ENCODE measurements around the gene TMEM63A.
"Not testable (repeated sequence)": the region's sequence is repeated elsewhere in the genome, so short reads cannot be mapped to it uniquely, and the experiment has no call there.

TMEM63A gene

DNA sequence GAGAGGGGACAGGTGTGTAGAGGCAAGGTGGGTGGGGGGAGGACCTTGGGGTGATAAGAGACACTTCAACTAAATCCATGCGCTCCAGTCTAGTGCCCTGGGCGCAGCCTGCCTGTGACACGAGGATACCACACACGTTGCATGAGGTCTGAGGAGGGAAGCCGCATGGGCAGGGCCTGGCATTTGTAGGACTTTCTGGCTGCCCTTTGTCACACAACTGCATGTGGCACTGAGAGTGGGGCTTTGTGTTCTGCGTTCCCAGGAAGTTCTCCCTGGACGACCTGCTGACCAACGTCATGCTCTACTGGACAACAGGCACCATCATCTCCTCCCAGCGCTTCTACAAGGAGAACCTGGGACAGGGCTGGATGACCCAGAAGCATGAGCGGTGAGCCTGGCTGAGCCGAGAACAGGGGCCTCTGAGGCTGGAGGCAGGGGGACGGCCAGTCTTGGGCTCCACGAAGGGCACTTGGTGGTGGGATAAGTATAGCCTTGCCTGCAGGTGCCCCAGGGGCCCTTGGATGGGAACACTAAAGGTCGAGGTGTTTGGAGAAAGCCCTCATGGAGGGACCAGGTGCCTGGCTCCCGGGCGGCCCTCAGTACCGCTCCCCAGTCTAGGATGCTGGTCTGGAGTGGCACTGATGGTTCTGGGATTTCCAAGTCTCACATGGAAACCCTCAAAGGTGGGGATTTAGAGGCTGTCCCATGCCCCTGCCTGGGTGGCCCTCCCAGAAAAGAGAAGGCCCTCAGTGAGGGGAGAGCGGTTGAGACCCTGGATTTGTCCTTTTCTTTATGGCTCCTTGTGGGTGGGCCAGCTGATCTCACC, 37.7 kb downstream of the TMEM63A start:
- Mint-ChIP-seq H3K27ac (no peak overlapping the region), H3K4me3 (no peak overlapping the region), H3K36me3 (peaks cover 7% of the 10 kb centered on the region), H3K4me1 (peaks cover 34% of the 10 kb centered on the region), H3K9me3 (no peaks in the 10 kb centered on the region), H3K27me3 (no peaks in the 10 kb centered on the region)
- DNase-seq (ENCODE audit: low spot score in 2 of 2) (no peak), ATAC-seq (ENCODE audit: low read depth) (no peak)

DNA sequence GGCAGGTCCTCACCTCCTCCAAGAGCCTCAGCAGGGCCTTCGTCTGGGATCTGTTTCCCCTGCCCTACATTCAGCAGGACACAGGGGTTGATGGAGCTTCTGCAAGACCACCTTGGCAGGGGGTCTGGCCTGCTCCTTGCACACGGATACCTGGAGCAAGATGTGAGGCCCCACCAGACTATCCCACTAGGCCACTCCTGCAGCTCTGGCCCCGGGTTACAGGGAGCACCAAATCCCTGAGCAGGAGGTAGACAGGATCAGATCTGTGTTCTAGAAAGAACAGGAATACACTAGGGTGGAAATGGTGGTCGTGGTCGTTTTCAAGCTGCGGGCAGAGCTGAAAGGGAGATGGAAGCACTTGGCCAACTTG, 38.8 kb downstream of the TMEM63A start:
- Mint-ChIP-seq H3K4me3 (no peak overlapping the region), H3K4me1 (peaks cover 26% of the 10 kb centered on the region)

DNA sequence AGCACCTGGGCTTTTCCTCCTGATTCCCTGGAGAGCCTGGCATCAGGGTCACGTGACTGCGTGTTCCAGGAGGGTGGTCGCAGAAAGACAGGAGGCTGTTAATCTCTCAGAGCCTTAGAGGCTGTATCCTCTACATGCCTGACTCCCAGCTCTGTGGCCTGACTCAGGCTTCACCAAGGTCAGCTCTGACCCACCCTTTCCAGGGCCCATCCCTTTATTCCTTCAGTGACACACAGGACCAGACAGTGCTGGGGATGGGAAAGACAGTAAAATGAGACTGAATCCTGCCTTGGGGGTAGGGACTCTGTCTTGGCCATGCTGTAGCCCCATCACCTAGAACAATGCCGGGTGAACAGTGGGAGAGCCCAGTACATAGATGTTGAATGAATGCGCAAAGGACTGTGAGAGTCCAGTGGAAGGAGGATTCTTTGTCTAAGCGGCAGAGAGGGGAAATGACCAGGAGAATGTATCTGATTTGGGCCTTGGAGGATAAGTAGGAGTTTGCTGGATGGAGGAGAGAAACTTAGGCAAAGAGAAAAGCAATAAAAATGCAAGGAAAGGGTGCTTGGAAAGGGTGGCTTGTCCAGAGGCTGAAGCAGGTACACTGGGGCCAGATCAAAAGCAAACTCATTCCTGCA, 39.3 kb downstream of the TMEM63A start:
- Mint-ChIP-seq H3K4me1 (peaks cover 21% of the 10 kb centered on the region), H3K9me3 (no peaks in the 10 kb centered on the region), H3K4me3 (no peak overlapping the region), H3K27ac (peak overlapping the region; percentile 28), H3K36me3 (peaks cover 7% of the 10 kb centered on the region), H3K27me3 (no peaks in the 10 kb centered on the region)
- DNase-seq (ENCODE audit: low spot score in 2 of 2) (no peak), ATAC-seq (ENCODE audit: low read depth) (no peak)

More for the DNA sequence above, 38.8 kb downstream of the TMEM63A start:
- ATAC-seq (ENCODE audit: low read depth) = no peak
- Mint-ChIP-seq H3K27me3 (no peaks in the 10 kb centered on the region), H3K36me3 (peaks cover 7% of the 10 kb centered on the region), H3K9me3 (no peaks in the 10 kb centered on the region), H3K27ac (peak overlapping the region; percentile 28)
- DNase-seq (ENCODE audit: low spot score in 2 of 2) = no peak

DNA sequence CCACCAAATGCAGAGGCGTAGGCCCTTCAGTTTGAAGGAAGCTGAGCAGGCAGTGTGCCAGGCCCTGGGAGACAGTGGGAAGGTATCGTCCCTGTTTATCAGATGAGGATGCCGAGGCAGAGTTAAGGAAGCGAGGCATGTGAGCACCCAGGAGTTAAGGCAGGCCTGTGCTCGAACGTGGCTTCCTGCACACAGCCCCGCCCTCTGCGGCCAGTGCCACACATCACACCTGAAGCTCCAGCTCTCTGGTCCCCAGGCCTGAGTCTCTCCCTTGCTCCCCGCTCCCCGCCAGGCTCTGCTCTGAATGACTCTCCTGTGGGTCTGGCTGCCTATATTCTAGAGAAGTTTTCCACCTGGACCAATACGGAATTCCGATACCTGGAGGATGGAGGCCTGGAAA, 40.1 kb downstream of the TMEM63A start:
- peaks cover 7% of the 10 kb centered on the region for H3K36me3 Mint-ChIP-seq
- no peaks in the 10 kb centered on the region for H3K9me3 Mint-ChIP-seq
- peak overlapping the region; percentile 62 for H3K27ac Mint-ChIP-seq
- H3K4me1 Mint-ChIP-seq = peaks cover 14% of the 10 kb centered on the region
- DNase-seq (ENCODE audit: low spot score in 2 of 2) (no peak), ATAC-seq (ENCODE audit: low read depth) (no peak)
- H3K27me3 Mint-ChIP-seq = no peaks in the 10 kb centered on the region
- no peak overlapping the region for H3K4me3 Mint-ChIP-seq

DNA sequence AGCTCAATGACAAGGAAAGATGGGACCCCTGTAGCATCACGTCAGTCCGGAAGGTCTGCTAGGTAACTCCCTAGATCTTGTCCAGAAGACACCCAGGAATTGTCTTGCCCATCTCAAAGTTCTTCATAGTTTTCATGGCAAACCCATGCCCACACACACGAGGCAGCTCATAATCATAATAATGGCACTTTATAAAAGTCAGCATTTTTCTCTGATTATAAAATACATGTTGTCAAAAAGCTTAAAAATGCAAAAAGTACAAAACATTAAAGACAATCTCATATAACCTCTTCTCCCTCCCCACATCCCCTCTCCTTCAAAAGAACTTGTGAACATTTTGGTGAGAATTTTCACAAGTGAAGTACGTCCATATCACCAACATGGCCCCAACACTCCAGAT, 41.5 kb downstream of the TMEM63A start:
- Mint-ChIP-seq H3K27ac (no peak overlapping the region), H3K9me3 (no peaks in the 10 kb centered on the region), H3K4me3 (no peak overlapping the region), H3K36me3 (no peaks in the 10 kb centered on the region), H3K4me1 (peaks cover 5% of the 10 kb centered on the region), H3K27me3 (no peaks in the 10 kb centered on the region)
- DNase-seq (ENCODE audit: low spot score in 2 of 2) = no peak
- ATAC-seq (ENCODE audit: low read depth) = no peak

DNA sequence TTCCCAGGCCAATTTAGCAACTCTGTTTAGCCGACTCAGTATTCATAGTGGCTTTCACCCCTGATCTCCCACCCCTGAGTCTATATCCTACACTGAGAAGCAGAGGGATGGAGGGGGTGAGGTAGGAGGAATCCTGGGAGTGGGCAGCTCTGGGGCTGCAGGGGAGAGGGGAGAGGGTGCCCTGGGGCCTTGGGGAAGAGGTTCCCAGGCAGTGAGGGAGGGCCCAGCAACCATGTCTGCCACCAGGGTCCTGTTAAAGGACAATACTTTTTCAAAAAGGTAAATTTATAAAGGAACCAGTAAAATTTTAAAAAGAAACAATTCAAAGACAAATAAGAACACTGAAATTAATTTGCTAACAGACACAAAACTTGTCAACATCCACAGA, 42.0 kb downstream of the TMEM63A start:
- Mint-ChIP-seq H3K4me3 (no peak overlapping the region), H3K27ac (no peak overlapping the region), H3K36me3 (no peaks in the 10 kb centered on the region), H3K4me1 (peaks cover 5% of the 10 kb centered on the region), H3K27me3 (no peaks in the 10 kb centered on the region), H3K9me3 (no peaks in the 10 kb centered on the region)
- ATAC-seq (ENCODE audit: low read depth) (no peak), DNase-seq (ENCODE audit: low spot score in 2 of 2) (no peak)

DNA sequence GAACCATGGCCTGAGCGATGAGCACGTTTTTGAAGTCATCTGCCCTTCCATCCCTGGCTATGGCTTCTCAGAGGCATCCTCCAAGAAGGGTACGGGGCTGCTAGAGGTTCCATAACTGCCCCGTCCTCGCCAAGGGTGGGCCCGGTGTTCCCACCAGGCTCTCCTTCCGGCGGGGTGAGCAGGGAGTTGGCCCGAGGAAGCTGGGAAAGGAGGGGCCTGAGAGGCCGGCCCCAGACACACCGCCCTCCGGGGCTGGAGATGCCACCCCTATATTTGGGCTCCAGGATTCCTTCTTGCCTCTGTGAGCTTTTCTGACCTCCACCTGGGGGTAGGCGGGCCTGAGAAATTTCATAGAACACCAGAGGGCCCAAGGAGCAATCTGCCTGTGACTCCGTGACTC, 43.4 kb downstream of the TMEM63A start:
- Mint-ChIP-seq H3K27ac (no peak overlapping the region), H3K36me3 (no peaks in the 10 kb centered on the region), H3K9me3 (no peaks in the 10 kb centered on the region), H3K4me3 (no peak overlapping the region), H3K27me3 (no peaks in the 10 kb centered on the region), H3K4me1 (peaks cover 5% of the 10 kb centered on the region)
- DNase-seq (ENCODE audit: low spot score in 2 of 2) = no peak
- ATAC-seq (ENCODE audit: low read depth) = no peak

DNA sequence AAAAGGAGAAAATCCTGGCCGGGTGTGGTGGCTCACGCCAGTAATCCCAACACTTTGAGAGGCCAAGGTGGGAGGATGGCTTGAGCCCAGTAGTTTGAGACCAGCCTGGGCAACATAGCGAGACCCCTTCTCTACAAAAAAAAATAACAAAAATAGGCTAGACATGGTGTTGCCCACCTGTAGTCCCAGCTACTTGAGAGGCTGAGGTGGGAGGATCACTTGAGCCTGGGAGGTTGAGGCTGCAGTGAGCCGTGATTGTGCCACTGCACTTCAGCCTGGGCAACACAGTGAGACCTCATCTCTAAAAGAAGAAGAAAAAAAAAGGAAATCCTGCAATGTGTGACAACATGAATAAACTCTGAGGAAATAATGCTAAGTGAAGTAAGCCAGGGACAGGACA, 45.9 kb downstream of the TMEM63A start:
- H3K36me3 Mint-ChIP-seq; H3K4me1 Mint-ChIP-seq; H3K4me3 Mint-ChIP-seq; ATAC-seq (ENCODE audit: low read depth); DNase-seq (ENCODE audit: low spot score in 2 of 2); H3K9me3 Mint-ChIP-seq; H3K27me3 Mint-ChIP-seq; H3K27ac Mint-ChIP-seq: not testable (repeated sequence)

DNA sequence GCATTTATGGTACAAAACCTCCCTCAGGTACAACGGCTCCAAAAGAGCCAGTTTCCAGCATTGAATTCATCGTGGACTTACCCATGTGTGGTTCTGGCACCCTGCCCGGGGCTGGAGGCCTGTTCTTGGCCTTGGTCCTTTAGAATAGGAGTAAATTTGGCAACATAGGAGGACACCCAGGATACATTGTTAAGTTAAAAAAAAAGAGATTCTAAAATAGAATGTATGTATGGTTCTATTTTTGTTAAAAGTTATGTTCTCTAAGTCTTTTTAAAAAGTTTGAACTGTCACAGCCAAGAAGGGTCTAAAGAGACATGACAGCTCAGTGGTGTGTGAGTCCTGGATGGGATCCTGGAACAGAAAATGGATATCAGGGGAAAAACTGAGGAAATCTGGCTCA, 46.3 kb downstream of the TMEM63A start:
- no peak overlapping the region for H3K4me3 Mint-ChIP-seq
- H3K27me3 Mint-ChIP-seq = no peaks in the 10 kb centered on the region
- no peaks in the 10 kb centered on the region for H3K9me3 Mint-ChIP-seq
- ATAC-seq (ENCODE audit: low read depth) = no peak
- DNase-seq (ENCODE audit: low spot score in 2 of 2) = no peak
- H3K36me3 Mint-ChIP-seq = no peaks in the 10 kb centered on the region
- peaks cover 2% of the 10 kb centered on the region for H3K4me1 Mint-ChIP-seq
- H3K27ac Mint-ChIP-seq = no peak overlapping the region

DNA sequence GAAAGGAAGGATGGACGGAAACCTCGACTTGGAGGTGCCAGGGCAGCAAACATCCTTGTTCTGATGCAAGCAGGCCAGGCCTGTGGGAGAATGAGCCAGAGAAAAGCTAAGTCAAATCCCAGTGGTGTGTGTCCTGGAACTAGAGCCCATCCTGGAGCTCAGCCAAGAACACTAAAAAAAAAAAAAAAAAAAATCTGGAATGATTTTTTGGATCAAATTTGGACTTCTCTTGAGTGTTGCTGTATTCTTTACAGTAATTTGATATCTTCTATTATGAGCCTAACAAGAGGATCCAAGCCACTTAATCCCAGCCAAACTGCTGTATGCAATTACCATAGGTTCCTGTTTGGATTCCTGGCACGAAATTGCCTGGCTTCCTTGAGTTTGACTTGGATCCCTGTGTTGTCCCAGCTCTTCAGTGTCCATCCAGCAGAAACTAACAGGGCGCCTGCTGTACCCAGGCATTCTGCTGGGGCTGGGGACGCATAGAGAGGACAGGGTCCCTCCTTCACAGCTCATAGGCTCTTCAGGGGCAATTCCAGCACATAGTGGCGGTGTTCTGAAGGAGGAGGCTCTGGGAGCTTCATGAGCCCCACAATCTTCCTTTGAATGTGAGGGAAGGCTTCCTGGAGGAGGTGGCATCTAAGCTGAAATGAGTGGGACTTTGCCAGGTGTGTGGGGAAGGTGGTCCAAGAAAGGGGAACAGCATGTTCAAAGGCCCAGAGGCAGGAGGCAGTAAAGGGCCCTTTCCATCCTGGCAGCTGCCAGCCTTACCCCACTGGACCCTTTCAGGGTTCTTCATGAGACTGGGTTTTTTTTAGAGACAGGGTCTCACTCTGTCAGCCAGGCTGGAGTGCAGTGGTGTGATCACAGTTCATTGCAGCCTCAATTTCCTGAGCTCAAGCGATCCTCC, 47.5 kb downstream of the TMEM63A start:
- Mint-ChIP-seq H3K27me3 (no peaks in the 10 kb centered on the region), H3K4me1 (peaks cover 1% of the 10 kb centered on the region), H3K27ac (no peak overlapping the region), H3K9me3 (no peaks in the 10 kb centered on the region), H3K4me3 (no peak overlapping the region), H3K36me3 (no peaks in the 10 kb centered on the region)
- ATAC-seq (ENCODE audit: low read depth) = no peak
- DNase-seq (ENCODE audit: low spot score in 2 of 2) = no peak

DNA sequence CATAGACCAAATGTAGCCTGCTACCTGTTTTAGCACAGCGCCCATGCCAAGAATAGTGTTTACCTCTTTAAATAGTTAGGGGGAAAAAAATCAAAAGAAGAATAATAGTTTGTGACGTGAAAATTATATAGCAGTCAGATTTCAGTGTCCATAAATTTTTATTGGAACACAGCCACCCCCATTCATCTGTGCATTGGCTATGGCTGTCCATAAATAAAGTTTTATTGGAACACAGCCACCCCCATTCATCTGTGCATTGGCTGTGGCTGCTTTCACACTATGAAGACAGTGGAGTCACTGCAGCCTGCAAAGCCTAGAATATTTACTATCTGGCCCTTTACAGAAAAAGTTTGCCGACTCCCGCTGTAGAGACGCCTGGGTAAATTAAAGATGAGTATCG, 51.3 kb downstream of the TMEM63A start:
- Mint-ChIP-seq H3K4me1 (no peaks in the 10 kb centered on the region), H3K9me3 (no peaks in the 10 kb centered on the region), H3K27me3 (no peaks in the 10 kb centered on the region), H3K36me3 (no peaks in the 10 kb centered on the region), H3K27ac (no peak overlapping the region), H3K4me3 (no peak overlapping the region)
- no peak for DNase-seq (ENCODE audit: low spot score in 2 of 2)
- no peak for ATAC-seq (ENCODE audit: low read depth)

DNA sequence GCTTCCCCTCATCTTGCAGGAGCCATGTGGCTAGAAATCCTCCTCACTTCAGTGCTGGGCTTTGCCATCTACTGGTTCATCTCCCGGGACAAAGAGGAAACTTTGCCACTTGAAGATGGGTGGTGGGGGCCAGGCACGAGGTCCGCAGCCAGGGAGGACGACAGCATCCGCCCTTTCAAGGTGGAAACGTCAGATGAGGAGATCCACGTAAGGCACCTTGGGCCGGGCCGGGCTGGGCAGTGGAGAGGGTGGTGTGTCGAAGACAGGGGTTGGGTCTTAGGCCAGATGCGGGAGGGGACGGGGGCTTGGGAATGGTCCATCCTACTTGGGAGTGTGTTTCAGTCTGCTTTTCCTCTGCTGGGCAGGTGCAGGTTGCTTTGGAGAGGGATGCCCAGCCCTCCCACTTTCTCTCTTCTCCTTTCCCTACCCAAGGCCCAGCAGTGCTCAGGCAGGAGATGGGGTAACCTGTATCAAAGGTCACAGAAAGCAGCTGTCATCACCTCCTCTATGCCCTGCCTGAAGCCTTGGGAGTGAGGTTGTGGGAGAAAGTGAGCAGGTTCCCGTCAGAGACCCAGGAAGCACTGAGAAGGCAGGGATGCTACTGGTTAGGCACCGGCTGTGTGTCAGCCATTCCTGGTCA, 53.4 kb downstream of the TMEM63A start:
- no peak for DNase-seq (ENCODE audit: low spot score in 2 of 2)
- Mint-ChIP-seq H3K36me3 (no peaks in the 10 kb centered on the region), H3K27ac (no peak overlapping the region)

DNA sequence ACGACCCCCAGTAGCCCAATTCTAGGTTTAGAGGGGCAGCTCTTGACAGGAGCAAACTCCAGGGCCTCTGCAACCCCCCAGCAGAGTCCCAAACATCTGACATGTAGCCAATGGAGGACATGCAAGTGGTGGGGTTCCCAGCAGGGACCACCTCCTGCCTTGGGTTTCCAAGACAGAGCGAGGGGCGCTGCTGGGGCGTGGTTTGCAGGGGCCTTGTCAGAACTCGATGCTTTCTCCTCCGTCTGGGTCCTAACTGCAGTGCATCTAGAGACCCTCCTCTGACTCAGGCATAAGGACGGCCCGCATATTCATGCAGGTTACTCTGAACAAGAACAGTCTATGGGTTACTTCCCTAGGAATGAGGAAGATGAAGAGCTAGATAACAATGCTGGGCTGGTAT, 55.1 kb downstream of the TMEM63A start:
- H3K4me3 Mint-ChIP-seq = no peak overlapping the region
- no peak for DNase-seq (ENCODE audit: low spot score in 2 of 2)
- H3K27ac Mint-ChIP-seq = no peak overlapping the region
- no peaks in the 10 kb centered on the region for H3K4me1 Mint-ChIP-seq
- no peaks in the 10 kb centered on the region for H3K9me3 Mint-ChIP-seq
- H3K27me3 Mint-ChIP-seq = peaks cover 2% of the 10 kb centered on the region
- no peaks in the 10 kb centered on the region for H3K36me3 Mint-ChIP-seq
- ATAC-seq (ENCODE audit: low read depth) = no peak

More for the DNA sequence above, 53.4 kb downstream of the TMEM63A start:
- ATAC-seq (ENCODE audit: low read depth) = no peak
- Mint-ChIP-seq H3K9me3 (no peaks in the 10 kb centered on the region), H3K4me1 (no peaks in the 10 kb centered on the region), H3K27me3 (peaks cover 2% of the 10 kb centered on the region), H3K4me3 (no peak overlapping the region)

DNA sequence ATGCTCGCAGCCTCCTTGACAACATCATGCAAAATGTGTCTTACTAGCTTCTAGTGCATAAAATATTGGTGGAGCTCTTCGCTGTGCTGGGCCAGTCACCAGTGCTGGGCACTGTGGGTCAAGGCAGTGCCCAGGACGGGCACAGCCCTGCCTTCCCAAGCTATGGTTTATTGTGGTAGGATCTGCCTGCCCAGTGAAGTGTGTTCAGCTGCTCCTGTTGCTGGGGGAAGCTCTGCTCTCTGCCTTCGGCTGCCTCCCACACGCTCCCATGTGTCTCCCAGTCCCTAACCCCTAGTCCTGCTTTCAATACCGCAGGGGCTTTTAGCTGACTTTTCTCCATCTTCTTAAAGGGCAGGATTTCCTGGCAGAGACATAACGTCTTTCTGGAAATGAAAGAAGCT, 56.6 kb downstream of the TMEM63A start:
- Mint-ChIP-seq H3K27ac (no peak overlapping the region), H3K27me3 (peaks cover 2% of the 10 kb centered on the region), H3K4me1 (no peaks in the 10 kb centered on the region), H3K9me3 (no peaks in the 10 kb centered on the region), H3K4me3 (no peak overlapping the region), H3K36me3 (no peaks in the 10 kb centered on the region)
- ATAC-seq (ENCODE audit: low read depth) (no peak), DNase-seq (ENCODE audit: low spot score in 2 of 2) (no peak)

All from memory B cell (primary cell).